ENCODE data around the gene SULT4A1.

- TF ChIP-seq CTCF (conservative IDR thresholded peaks at IDR 0.05; ENCODE audit: low read length) (peak; percentile 50), EZH2phosphoT487 (IDR thresholded peaks at IDR 0.05; ENCODE audit: borderline replicate concordance, low read depth, low read length) (no peak)
These were observed 35.9 kb downstream of the SULT4A1 start for GRCh38 chr22:43826142-43827002.
